Keratinocyte (primary cell): ENCODE data around the gene RGS6. TPM values are rescaled to one million over a fixed set of nuclear protein-coding genes. Genes with fewer than 3 reads are reported as not detected.

ENCODE experiments used
- DNase-seq: peaks from one replicate; pipeline ENCODE4 v3.0.0-alpha.2; 2011; ENCODE audit warnings: low read depth, missing footprints, low spot score
- FAIRE-seq: peaks from 2 replicates; lab custom pipeline; 2011; peaks lifted over from hg19 to GRCh38; lab: Jason Lieb, UNC
- H2AFZ ChIP-seq: 2 replicates; pipeline ENCODE4 v1.6.0; 2012; ENCODE audit warnings: low read length, control low read depth, inconsistent platforms; ENCODE audit not compliant: control insufficient read depth
- H3K27ac ChIP-seq: 2 replicates; pipeline ENCODE4 v1.5.1; 2011; ENCODE audit warnings: low read length; ENCODE audit not compliant: control insufficient read depth, insufficient read depth
- H3K27me3 ChIP-seq: 3 replicates; pipeline ENCODE4 v1.6.0; 2011; ENCODE audit warnings: low read length; ENCODE audit not compliant: control insufficient read depth, insufficient read depth; ENCODE audit errors: extremely low read depth
- H3K36me3 ChIP-seq, 2 experiments: 2 replicates in 1 of 2; 3 replicates in 1 of 2; pipeline ENCODE4 v1.5.1; 2011; ENCODE audit warnings: low read length in 2 of 2, mild to moderate bottlenecking in 1 of 2; ENCODE audit not compliant: control insufficient read depth in 2 of 2, insufficient read depth in 2 of 2; ENCODE audit errors: extremely low read depth in 1 of 2
- H3K4me1 ChIP-seq: 3 replicates; pipeline ENCODE4 v1.5.1; 2011; ENCODE audit warnings: low read length; ENCODE audit not compliant: control insufficient read depth, insufficient read depth; ENCODE audit errors: extremely low read depth
- H3K4me2 ChIP-seq: 3 replicates; pipeline ENCODE4 v1.6.0; 2011; ENCODE audit warnings: low read depth, low read length; ENCODE audit not compliant: control insufficient read depth, insufficient read depth; ENCODE audit errors: extremely low read depth
- H3K4me3 ChIP-seq, 3 experiments: fragments of 200-600 bp in 1 of 3; sonication (generic) in 1 of 3; 2 replicates in 2 of 3; 3 replicates in 1 of 3; pipeline ENCODE4 v1.5.1; 2011 to 2016; ENCODE audit warnings: low read length in 3 of 3, mild to moderate bottlenecking in 3 of 3, control low read depth in 2 of 3, inconsistent platforms in 1 of 3, low read depth in 1 of 3, mixed read lengths in 1 of 3, mixed run types in 1 of 3, moderate library complexity in 1 of 3; ENCODE audit not compliant: control insufficient read depth in 2 of 3, insufficient read depth in 2 of 3; ENCODE audit errors: extremely low read depth in 1 of 3
- H3K79me2 ChIP-seq: 2 replicates; pipeline ENCODE4 v1.6.0; 2012; ENCODE audit warnings: low read length; ENCODE audit not compliant: control insufficient read depth, insufficient read depth
- H3K9ac ChIP-seq: 3 replicates; pipeline ENCODE4 v1.6.0; 2011; ENCODE audit warnings: low read length; ENCODE audit not compliant: control insufficient read depth, insufficient read depth; ENCODE audit errors: extremely low read depth
- H3K9me1 ChIP-seq: 3 replicates; pipeline ENCODE4 v1.6.0; 2011; ENCODE audit warnings: low read length; ENCODE audit not compliant: control insufficient read depth, insufficient read depth; ENCODE audit errors: extremely low read depth
- H3K9me3 ChIP-seq: 2 replicates; pipeline ENCODE4 v1.5.1; 2012; ENCODE audit warnings: low read depth, low read length; ENCODE audit not compliant: control insufficient read depth
- H4K20me1 ChIP-seq: 3 replicates; pipeline ENCODE4 v1.6.0; 2011; ENCODE audit warnings: low read length; ENCODE audit not compliant: control insufficient read depth, insufficient read depth; ENCODE audit errors: extremely low read depth
- CTCF ChIP-seq, 3 experiments: IDR thresholded peaks in 1 of 3; conservative IDR thresholded peaks in 1 of 3; optimal IDR thresholded peaks in 1 of 3; 2 replicates in 2 of 3; 3 replicates in 1 of 3; pipeline versions ENCODE3 to v1.5.1; 2011; ENCODE audit warnings: low read length in 3 of 3, mild to moderate bottlenecking in 3 of 3, moderate library complexity in 2 of 3, control low read depth in 1 of 3, inconsistent platforms in 1 of 3; ENCODE audit not compliant: insufficient read depth in 2 of 3; ENCODE audit errors: extremely low read depth in 1 of 3
- EZH2 ChIP-seq: IDR thresholded peaks from one replicate; pipeline ENCODE4 v1.6.1; 2012; ENCODE audit warnings: inconsistent platforms, mild to moderate bottlenecking, low read length, moderate library complexity
- dilution Hi-C: fragments of 300-500 bp; cut with MboI; formaldehyde crosslinking; loops from one replicate; pipeline ENCODE4 v1.7.0; 2020; ENCODE audit warnings: low sequenced_read_pairs; ENCODE audit not compliant: extremely low pct_ligation_motif_present
- polyA plus RNA-seq, 5 experiments: library from polyadenylated mRNA; depleted of rRNA in 3 of 5; stranded (reverse) in 3 of 5; stranded (forward) in 1 of 5; unstranded in 1 of 5; fragments of >200 nt; gene quantifications; 1 replicate in 1 of 5; 2 replicates in 3 of 5; 3 replicates in 1 of 5; pipeline versions ENCODE4 v1.2.1 to v1.2.3, GENCODE V29; 2011 to 2012; ENCODE audit warnings: missing spikeins in 2 of 5, low read depth in 1 of 5, low replicate concordance in 1 of 5

Gene RGS6
- polyA plus RNA-seq, 1 donor (not counting 4 experiments of a cell fraction or from before 2014, with no cell fraction given) = not detected

- DNase-seq (no peak), FAIRE-seq (no peak)
- no peaks in the 10 kb centered on the region for H3K27me3 ChIP-seq
- no peak overlapping the region for H3K9ac ChIP-seq
- no peaks in the 10 kb centered on the region for H3K9me1 ChIP-seq
- H4K20me1 ChIP-seq = no peaks in the 10 kb centered on the region
- no peaks in the 10 kb centered on the region for H3K36me3 ChIP-seq
- dilution Hi-C loops = no loop called here
- no peak overlapping the region for H3K4me2 ChIP-seq
- no peak overlapping the region for H3K4me3 ChIP-seq
- H3K9me3 ChIP-seq = no peaks in the 10 kb centered on the region
- H3K4me1 ChIP-seq = no peaks in the 10 kb centered on the region
- TF ChIP-seq CTCF (optimal IDR thresholded peaks at IDR 0.05 in 1 of 3, IDR thresholded peaks at IDR 0.05 in 1 of 3, conservative IDR thresholded peaks at IDR 0.05 in 1 of 3; ENCODE audit: extremely low read depth in 1 of 3, insufficient read depth in 2 of 3, low read length in 3 of 3) (no peak), EZH2 (no peak)
- no peak overlapping the region for H2AFZ ChIP-seq
- H3K79me2 ChIP-seq = no peaks in the 10 kb centered on the region
- H3K27ac ChIP-seq = no peak overlapping the region
These were observed 223.3 kb downstream of the RGS6 start for GRCh38 chr14:72155379-72155993.

- no peaks in the 10 kb centered on the region for H4K20me1 ChIP-seq
- H3K9me3 ChIP-seq = no peaks in the 10 kb centered on the region
- H3K79me2 ChIP-seq = no peaks in the 10 kb centered on the region
- dilution Hi-C loops = no loop called here
- H3K36me3 ChIP-seq = no peaks in the 10 kb centered on the region
- H3K27me3 ChIP-seq = no peaks in the 10 kb centered on the region
- H2AFZ ChIP-seq = no peak overlapping the region
- H3K4me1 ChIP-seq = no peaks in the 10 kb centered on the region
- TF ChIP-seq EZH2 (no peak), CTCF (optimal IDR thresholded peaks at IDR 0.05 in 1 of 3, IDR thresholded peaks at IDR 0.05 in 1 of 3, conservative IDR thresholded peaks at IDR 0.05 in 1 of 3; ENCODE audit: extremely low read depth in 1 of 3, insufficient read depth in 2 of 3, low read length in 3 of 3) (no peak)
- H3K27ac ChIP-seq = no peak overlapping the region
- H3K4me2 ChIP-seq = no peak overlapping the region
- no peak overlapping the region for H3K4me3 ChIP-seq
- DNase-seq (no peak), FAIRE-seq (no peak)
- H3K9ac ChIP-seq = no peak overlapping the region
- no peaks in the 10 kb centered on the region for H3K9me1 ChIP-seq
These were observed 232.4 kb downstream of the RGS6 start for GRCh38 chr14:72164420-72165228.
